Measurements from ENCODE around the gene SGF29.
"Not testable (repeated sequence)": the region's sequence is repeated elsewhere in the genome, so short reads cannot be mapped to it uniquely, and the experiment has no call there.

Gene SGF29

GRCh38 chr16:28606291-28607115, 52.8 kb downstream of the SGF29 start:
- H3K4me3 Mint-ChIP-seq, result no peak overlapping the region
- H3K4me1 Mint-ChIP-seq (ENCODE audit: low read depth), result peaks cover 14% of the 10 kb centered on the region
- no peaks in the 10 kb centered on the region for H3K9me3 Mint-ChIP-seq (ENCODE audit: low read depth)
- H3K36me3 Mint-ChIP-seq, result no peaks in the 10 kb centered on the region
- no peaks in the 10 kb centered on the region for H3K27me3 Mint-ChIP-seq
- H3K27ac Mint-ChIP-seq, result no peak overlapping the region

GRCh38 chr16:28607116-28607623, 53.5 kb downstream of the SGF29 start:
- Mint-ChIP-seq H3K36me3 (no peaks in the 10 kb centered on the region), H3K4me3 (no peak overlapping the region), H3K4me1 (ENCODE audit: low read depth) (peaks cover 14% of the 10 kb centered on the region), H3K27ac (no peak overlapping the region), H3K9me3 (ENCODE audit: low read depth) (no peaks in the 10 kb centered on the region), H3K27me3 (no peaks in the 10 kb centered on the region)

DNA sequence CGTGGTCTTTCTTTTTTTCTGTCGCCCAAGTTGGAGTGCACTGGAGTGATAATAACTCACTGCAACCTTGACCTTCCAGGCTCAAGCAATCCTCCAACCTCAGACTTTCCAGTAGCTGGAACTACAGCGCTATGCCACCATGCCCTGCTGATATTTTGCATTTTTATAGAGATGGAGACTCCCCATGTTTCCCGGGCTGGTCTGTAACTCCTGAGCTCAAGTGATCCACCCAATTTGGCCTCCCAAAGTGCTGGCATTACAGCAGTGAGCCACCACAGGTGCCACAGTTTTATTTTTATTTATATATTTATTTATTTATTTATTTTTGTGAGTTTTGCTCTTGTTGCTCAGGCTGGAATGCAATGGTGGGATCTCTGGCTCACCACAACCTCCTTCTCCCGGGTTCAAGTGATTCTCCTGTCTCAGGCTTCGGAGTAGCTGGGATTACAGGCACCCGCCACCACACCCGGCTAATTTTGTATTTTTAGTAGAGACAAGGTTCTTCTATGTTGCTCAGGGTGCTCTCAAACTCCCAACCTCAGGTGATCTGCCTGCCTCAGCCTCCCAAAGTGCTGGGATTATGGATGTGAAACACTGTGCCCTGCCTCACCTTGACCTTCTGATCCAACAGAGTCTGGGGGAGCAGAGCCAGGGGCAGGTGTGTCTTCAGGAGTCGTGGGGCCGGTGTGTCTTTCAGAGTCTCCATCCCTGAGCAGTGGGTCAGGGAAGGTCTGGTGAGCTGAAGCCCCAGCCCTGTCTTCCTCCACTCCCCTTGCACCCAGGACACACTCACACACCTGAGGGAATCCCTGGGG, 54.2 kb downstream of the SGF29 start:
- peaks cover 14% of the 10 kb centered on the region for H3K4me1 Mint-ChIP-seq (ENCODE audit: low read depth)
- not testable (repeated sequence) for H3K9me3 Mint-ChIP-seq (ENCODE audit: low read depth); H3K36me3 Mint-ChIP-seq; H3K4me3 Mint-ChIP-seq; H3K27ac Mint-ChIP-seq; H3K27me3 Mint-ChIP-seq

DNA sequence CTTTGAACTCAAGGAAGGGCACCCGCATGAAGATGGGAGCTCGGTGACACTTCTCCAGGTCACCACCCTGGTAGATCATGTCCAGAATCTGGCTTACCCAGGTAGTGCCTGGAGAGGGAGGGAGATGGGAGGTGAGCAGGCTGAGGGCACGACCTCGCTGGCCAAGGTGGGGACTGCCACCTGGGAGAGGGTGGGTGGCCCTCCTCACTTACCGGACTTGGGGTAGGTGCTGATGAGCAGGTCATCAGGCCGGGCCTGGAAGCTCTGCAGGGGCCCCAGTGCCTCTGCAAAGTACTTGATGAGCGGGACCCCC, 54.7 kb downstream of the SGF29 start:
- H3K36me3 Mint-ChIP-seq; H3K27ac Mint-ChIP-seq; H3K27me3 Mint-ChIP-seq; H3K4me3 Mint-ChIP-seq; H3K9me3 Mint-ChIP-seq (ENCODE audit: low read depth): not testable (repeated sequence)
- H3K4me1 Mint-ChIP-seq (ENCODE audit: low read depth), result peaks cover 14% of the 10 kb centered on the region

- H3K4me3 Mint-ChIP-seq; H3K9me3 Mint-ChIP-seq (ENCODE audit: low read depth); H3K27ac Mint-ChIP-seq; H3K27me3 Mint-ChIP-seq; H3K36me3 Mint-ChIP-seq: not testable (repeated sequence)
- H3K4me1 Mint-ChIP-seq (ENCODE audit: low read depth), result peaks cover 14% of the 10 kb centered on the region
These were observed 55.3 kb downstream of the SGF29 start for GRCh38 chr16:28608867-28609596.

- H3K36me3 Mint-ChIP-seq, result no peaks in the 10 kb centered on the region
- H3K9me3 Mint-ChIP-seq (ENCODE audit: low read depth), result no peaks in the 10 kb centered on the region
- H3K27ac Mint-ChIP-seq, result no peak within 1 kb of the TSS
- no peaks in the 10 kb centered on the region for H3K27me3 Mint-ChIP-seq
- H3K4me1 Mint-ChIP-seq (ENCODE audit: low read depth), result peaks cover 14% of the 10 kb centered on the region
- H3K4me3 Mint-ChIP-seq, result no peak within 1 kb of the TSS
These were observed 56.2 kb downstream of the SGF29 start, which contains the start of gene SULT1A1 for GRCh38 chr16:28609631-28610594. Gene SULT1A1 (minus strand): TSS chr16:28610044. CDS start chr16:28608855, 1,189 bp downstream.

- Mint-ChIP-seq H3K27ac (no peak overlapping the region), H3K36me3 (no peaks in the 10 kb centered on the region), H3K27me3 (no peaks in the 10 kb centered on the region), H3K4me3 (no peak overlapping the region), H3K9me3 (ENCODE audit: low read depth) (no peaks in the 10 kb centered on the region), H3K4me1 (ENCODE audit: low read depth) (peaks cover 14% of the 10 kb centered on the region)
These were observed 57.0 kb downstream of the SGF29 start for GRCh38 chr16:28610595-28611191.

GRCh38 chr16:28612359-28613280, 58.9 kb downstream of the SGF29 start:
- not testable (repeated sequence) for H3K36me3 Mint-ChIP-seq; H3K4me3 Mint-ChIP-seq; H3K9me3 Mint-ChIP-seq (ENCODE audit: low read depth); H3K27me3 Mint-ChIP-seq; H3K27ac Mint-ChIP-seq
- peaks cover 15% of the 10 kb centered on the region for H3K4me1 Mint-ChIP-seq (ENCODE audit: low read depth)

DNA sequence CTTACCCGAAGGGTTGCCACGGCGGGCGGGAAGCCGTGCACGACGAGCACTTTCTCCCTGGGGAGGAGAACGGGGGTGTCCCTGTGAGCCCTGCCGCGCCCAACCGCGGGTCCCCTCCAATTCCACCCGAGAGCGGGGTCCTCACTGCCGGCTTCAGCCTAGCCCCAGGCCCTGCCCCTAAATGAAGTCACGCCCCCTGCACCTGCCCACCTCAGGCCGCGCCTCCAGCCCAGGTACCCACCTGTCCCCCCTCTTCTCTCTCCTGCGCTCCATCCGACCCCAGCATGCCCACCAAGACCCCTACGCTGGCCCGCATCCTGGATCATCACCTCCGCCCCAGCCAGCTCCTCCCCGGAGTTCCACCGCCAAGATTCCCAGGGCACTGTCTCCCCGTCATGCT, 60.2 kb downstream of the SGF29 start:
- not testable (repeated sequence) for H3K36me3 Mint-ChIP-seq; H3K27ac Mint-ChIP-seq; H3K4me3 Mint-ChIP-seq; H3K27me3 Mint-ChIP-seq; H3K9me3 Mint-ChIP-seq (ENCODE audit: low read depth)
- H3K4me1 Mint-ChIP-seq (ENCODE audit: low read depth), result peaks cover 15% of the 10 kb centered on the region

DNA sequence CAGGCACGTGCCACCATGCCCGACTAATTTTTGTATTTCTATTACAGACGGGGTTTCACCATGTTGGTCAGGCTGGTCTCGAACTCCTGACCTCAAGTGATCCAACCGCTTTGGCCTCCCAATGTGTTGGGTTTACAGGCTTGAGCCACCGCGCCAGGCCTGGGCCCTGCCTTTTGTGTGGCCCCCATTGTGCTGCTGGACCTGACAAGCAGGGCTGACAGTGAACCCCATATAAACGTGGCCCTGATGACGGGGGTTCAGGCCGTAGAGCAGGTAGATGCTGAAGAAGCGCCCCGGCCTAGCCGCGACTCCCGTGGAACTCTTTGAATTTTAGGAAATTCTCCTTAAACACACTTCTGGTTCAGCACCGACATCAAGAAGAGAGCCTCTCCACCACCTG, 60.8 kb downstream of the SGF29 start:
- H3K27me3 Mint-ChIP-seq; H3K36me3 Mint-ChIP-seq; H3K9me3 Mint-ChIP-seq (ENCODE audit: low read depth); H3K27ac Mint-ChIP-seq; H3K4me3 Mint-ChIP-seq: not testable (repeated sequence)
- peaks cover 13% of the 10 kb centered on the region for H3K4me1 Mint-ChIP-seq (ENCODE audit: low read depth)

GRCh38 chr16:28615486-28616223, 61.9 kb downstream of the SGF29 start:
- H3K9me3 Mint-ChIP-seq (ENCODE audit: low read depth); H3K4me1 Mint-ChIP-seq (ENCODE audit: low read depth); H3K36me3 Mint-ChIP-seq; H3K4me3 Mint-ChIP-seq; H3K27me3 Mint-ChIP-seq; H3K27ac Mint-ChIP-seq: not testable (repeated sequence)

- H3K27me3 Mint-ChIP-seq; H3K27ac Mint-ChIP-seq; H3K36me3 Mint-ChIP-seq; H3K4me3 Mint-ChIP-seq; H3K4me1 Mint-ChIP-seq (ENCODE audit: low read depth); H3K9me3 Mint-ChIP-seq (ENCODE audit: low read depth): not testable (repeated sequence)
These were observed 62.5 kb downstream of the SGF29 start for GRCh38 chr16:28616224-28616577.

DNA sequence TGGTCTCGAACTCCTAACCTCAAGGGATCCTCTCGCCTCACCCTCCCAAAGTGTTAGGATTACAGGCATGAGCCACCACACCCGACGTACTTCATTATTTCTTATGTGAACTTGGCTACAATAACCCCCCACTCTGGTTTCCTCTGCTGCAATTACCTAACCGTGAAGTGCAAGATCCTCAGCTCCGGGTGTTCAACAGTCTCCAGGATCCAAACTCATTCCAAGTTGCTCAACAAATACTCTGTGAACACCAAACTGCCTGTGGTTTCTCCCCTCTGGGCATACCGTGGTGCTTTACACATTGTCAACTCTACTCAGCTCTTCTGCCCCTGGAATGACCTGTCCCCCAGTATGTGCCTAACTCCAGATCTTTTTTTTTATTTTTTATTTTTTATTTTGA, 62.9 kb downstream of the SGF29 start:
- Mint-ChIP-seq H3K36me3 (peaks cover 4% of the 10 kb centered on the region), H3K27ac (no peak overlapping the region), H3K4me1 (ENCODE audit: low read depth) (peaks cover 4% of the 10 kb centered on the region), H3K4me3 (no peak overlapping the region), H3K27me3 (no peaks in the 10 kb centered on the region), H3K9me3 (ENCODE audit: low read depth) (no peaks in the 10 kb centered on the region)

Measured in activated naive CD8-positive, alpha-beta T cell (primary cell).